K562 (cell line): Measurements from ENCODE around the gene PHKA1. TPM values are rescaled to one million over a fixed set of nuclear protein-coding genes. Genes with fewer than 3 reads are reported as not detected.

Experiments used
- ATAC-seq: fragments of 200-7000 bp; cut with Tn5 transposase; 3 replicates; pipeline ENCODE4 v1.9.1; 2020; ENCODE audit warnings: moderate library complexity
- BruUV-seq: library from RNA; stranded (reverse); fragments of 400-500 nt; replicated peaks from 2 replicates; lab custom pipeline; 2021; lab: Mats Ljungman, UMichigan
- CTCF ChIA-PET: fragments of 300-600 bp; formaldehyde crosslinking; extraction: SDS; loops from one replicate; lab custom pipeline; 2021; ENCODE audit warnings: low intra/inter-chr PET ratio; lab: Yijun Ruan, JAX
- POLR2A ChIA-PET: fragments of 300-600, 350-650 bp; sonication (Branson Sonifier 250); formaldehyde crosslinking; extraction: SDS; loops from one replicate; lab custom pipeline; 2021; ENCODE audit warnings: antibody characterized with exemption, inconsistent platforms; lab: Yijun Ruan, JAX
- DNase-seq, 4 experiments: peaks; one replicate each; pipeline versions ENCODE4 v3.0.0 to v3.0.0-alpha.2; 2011 to 2018; ENCODE audit warnings: low spot score in 3 of 4, mixed read lengths in 3 of 4; ENCODE audit errors: extremely low read depth in 1 of 4
- FAIRE-seq: peaks from 2 replicates; lab custom pipeline; 2011; peaks lifted over from hg19 to GRCh38; lab: Jason Lieb, UNC
- H2AFZ ChIP-seq: 2 replicates; pipeline ENCODE4 v1.6.0; 2011; ENCODE audit warnings: low read depth, low read length, control low read depth, inconsistent platforms
- H3K27ac ChIP-seq: fragments of 200-600 bp; 3 replicates; pipeline ENCODE4 v1.8.0; 2011; ENCODE audit warnings: low read depth, mild to moderate bottlenecking, control low read depth, inconsistent platforms, low read length, moderate library complexity, mixed read lengths; ENCODE audit errors: extremely low read depth
- H3K27me3 ChIP-seq, 2 experiments: fragments of 300-600 bp in 1 of 2; 2 replicates in 1 of 2; 3 replicates in 1 of 2; pipeline versions ENCODE4 v1.6.0 to v1.8.0; 2011; ENCODE audit warnings: inconsistent platforms in 2 of 2, low read length in 2 of 2, mild to moderate bottlenecking in 1 of 2, mixed read lengths in 1 of 2, moderate library complexity in 1 of 2; ENCODE audit not compliant: control insufficient read depth in 2 of 2, insufficient read depth in 2 of 2
- H3K36me3 ChIP-seq: fragments of 300-600 bp; 3 replicates; pipeline ENCODE4 v1.8.0; 2011; ENCODE audit warnings: mild to moderate bottlenecking, low read length, inconsistent platforms; ENCODE audit not compliant: control insufficient read depth, insufficient read depth
- H3K4me1 ChIP-seq, 2 experiments: fragments of 200-600 bp in 1 of 2; replicated peaks in 1 of 2; 2 replicates in 1 of 2; 3 replicates in 1 of 2; pipeline versions ENCODE4 v1.5.1 to v1.8.0; 2011; ENCODE audit warnings: inconsistent platforms in 2 of 2, low read length in 2 of 2, mild to moderate bottlenecking in 1 of 2, mixed read lengths in 1 of 2, moderate library complexity in 1 of 2; ENCODE audit not compliant: control insufficient read depth in 2 of 2, insufficient read depth in 2 of 2
- H3K4me2 ChIP-seq: 2 replicates; pipeline ENCODE4 v1.6.1; 2011; ENCODE audit warnings: low read length, control low read depth, inconsistent platforms, mixed read lengths; ENCODE audit not compliant: insufficient read depth
- H3K4me3 ChIP-seq: fragments of 200-600 bp; sonication (generic), shearing (Covaris generic); 2 replicates; pipeline ENCODE4 v1.5.1; 2016; ENCODE audit warnings: control low read depth, inconsistent platforms
- H3K79me2 ChIP-seq: fragments of 200-600 bp; 3 replicates; pipeline ENCODE4 v1.8.0; 2011; ENCODE audit warnings: low read length, inconsistent platforms; ENCODE audit not compliant: control insufficient read depth, insufficient read depth
- H3K9ac ChIP-seq, 2 experiments: 2 replicates each; pipeline versions ENCODE4 v1.6.0 to v1.6.1; 2011; ENCODE audit warnings: low read depth in 2 of 2, low read length in 2 of 2, control low read depth in 1 of 2, inconsistent platforms in 1 of 2, mild to moderate bottlenecking in 1 of 2, mixed read lengths in 1 of 2; ENCODE audit not compliant: insufficient read depth in 1 of 2
- H3K9me1 ChIP-seq: one replicate; pipeline ENCODE4 v1.6.0; 2011; ENCODE audit warnings: inconsistent platforms, mild to moderate bottlenecking, low read length, moderate library complexity; ENCODE audit not compliant: control insufficient read depth, insufficient read depth
- H3K9me3 ChIP-seq: replicated peaks from 2 replicates; pipeline ENCODE4 v1.5.1; 2011; ENCODE audit warnings: low read depth, low read length, inconsistent platforms; ENCODE audit not compliant: control insufficient read depth, insufficient read depth
- H4K20me1 ChIP-seq: replicated peaks from 2 replicates; pipeline ENCODE4 v1.6.1; 2011; ENCODE audit warnings: low read length, inconsistent platforms, mixed read lengths; ENCODE audit not compliant: control insufficient read depth, insufficient read depth
- FOXJ3 ChIP-seq: sonication (generic); formaldehyde crosslinking; IDR thresholded peaks from 2 replicates; pipeline ENCODE4 v1.4.0; 2020; ENCODE audit warnings: mild to moderate bottlenecking, missing genetic modification reagents
- ZC3H8 ChIP-seq: fragments of 450-650 bp; IDR thresholded peaks from 2 replicates; pipeline ENCODE4 v1.6.1; 2017
- WGBS: fragments of 100-300 bp; shearing (Covaris generic); methylation state at CpG from one replicate; pipeline ENCODE4 v1.1.6; 2016; ENCODE audit warnings: low coverage, mixed read lengths; ENCODE audit not compliant: insufficient coverage; ENCODE audit errors: missing lambda C conversion rate; 5-methylcytosine and 5-hydroxymethylcytosine counted together
- in situ Hi-C: fragments of 300-500 bp; cut with MboI; formaldehyde crosslinking; loops from 4 replicates; pipeline ENCODE4 v1.15.0; 2018; ENCODE audit warnings: inconsistent platforms, mixed read lengths
- intact Hi-C: fragments of 100-400 bp; cut with micrococcal nuclease; formaldehyde crosslinking; loops from 2 replicates; pipeline ENCODE4 v1.14.2; 2022
- polyA plus RNA-seq, 8 experiments: library from polyadenylated mRNA; depleted of rRNA in 4 of 8; stranded (reverse) in 5 of 8; unstranded in 3 of 8; fragments of >200 nt; fragmentation: Nextera tagmentation in 2 of 8; fragmentation: Illumina TruSeq in 1 of 8; extraction: Ambion mirVana in 2 of 8; extraction: Trizol in 1 of 8; gene quantifications; 2 replicates each; pipeline versions ENCODE4 v1.2.1 to v1.2.3, GENCODE V29; 2011 to 2014; ENCODE audit warnings: inconsistent platforms in 1 of 8, missing spikeins in 1 of 8
- total RNA-seq, 7 experiments: library from RNA; depleted of rRNA in 6 of 7; stranded (reverse); fragments of >200 nt in 6 of 7; fragmentation: Illumina TruSeq in 2 of 7; extraction: Trizol in 2 of 7; gene quantifications; 2 replicates each; pipeline versions ENCODE4 v1.2.1 to v1.2.3, GENCODE V29; 2011 to 2021; ENCODE audit warnings: low replicate concordance in 1 of 7
- TF ChIP-seq, protein P1 (sequence below): sonication (generic); formaldehyde crosslinking; IDR thresholded peaks from 2 replicates; pipeline ENCODE4 v1.8.0; 2022; ENCODE audit warnings: mild to moderate bottlenecking, low read depth, missing genetic modification reagents

The PHKA1 gene
- total and polyA plus RNA-seq, 9 of the 15 experiments (the other 6 are each of a cell fraction or from before 2014, with no cell fraction given) = 2.4 to 9.6 (median 5.8) TPM

DNA sequence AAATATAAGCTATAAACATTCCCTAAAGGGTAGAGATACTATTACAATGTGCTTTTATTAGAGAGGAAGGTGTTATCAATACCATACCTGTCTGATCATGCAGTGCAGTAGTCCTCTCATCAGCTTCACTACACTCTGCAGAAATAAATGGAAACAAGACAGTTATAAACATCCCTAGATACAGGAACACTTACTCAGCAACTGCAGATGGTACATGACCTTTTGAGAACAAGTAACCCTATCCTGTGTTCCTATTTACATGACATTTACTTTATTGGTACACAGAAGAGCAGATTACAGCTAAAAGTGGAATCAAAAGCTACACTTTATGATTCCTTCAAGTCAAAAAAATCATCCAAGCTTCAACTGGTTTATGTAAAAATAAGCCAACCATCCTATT is 9.0 kb downstream of the PHKA1 start:
- no peaks in the 10 kb centered on the region for H3K9me1 ChIP-seq
- H3K4me3 ChIP-seq = no peak overlapping the region
- no peak overlapping the region for H3K27ac ChIP-seq
- no peaks in the 10 kb centered on the region for H4K20me1 ChIP-seq
- no peak overlapping the region for H2AFZ ChIP-seq
- TF ChIP-seq FOXJ3 (CRISPR knock-in tag) = no peak
- intact Hi-C loops = no loop called here
- H3K4me1 ChIP-seq = no peaks in the 10 kb centered on the region
- ATAC-seq (no peak), DNase-seq (no peak), FAIRE-seq (no peak)
- POLR2A ChIA-PET = no interaction called here
- CTCF ChIA-PET = no interaction called here
- no peak overlapping the region for H3K4me2 ChIP-seq
- H3K36me3 ChIP-seq = no peaks in the 10 kb centered on the region
- no peaks in the 10 kb centered on the region for H3K27me3 ChIP-seq
- H3K79me2 ChIP-seq = no peaks in the 10 kb centered on the region
- H3K9ac ChIP-seq = no peak overlapping the region
- in situ Hi-C loops = no loop called here
- H3K9me3 ChIP-seq = no peaks in the 10 kb centered on the region
- no TSS peak for BruUV-seq

DNA sequence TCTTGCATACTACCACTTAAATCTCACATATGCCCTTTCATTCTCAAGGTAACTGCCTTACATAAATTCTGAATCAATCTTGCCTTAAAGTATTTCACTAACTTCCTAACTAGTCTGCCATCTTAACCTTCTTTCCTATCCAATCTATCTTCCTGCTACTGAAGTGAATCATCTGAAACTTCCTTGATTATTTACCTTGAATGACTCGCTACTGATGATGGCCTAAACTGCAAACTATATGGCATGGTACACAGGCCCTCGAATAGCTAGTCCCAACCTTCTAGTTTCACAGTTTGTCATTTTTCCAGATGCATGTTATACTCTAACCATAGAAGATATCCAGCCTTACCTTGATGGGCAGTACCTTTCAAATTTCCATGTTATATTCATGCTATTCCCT is 19.9 kb downstream of the PHKA1 start:
- BruUV-seq = no TSS peak
- DNase-seq (no peak), FAIRE-seq (no peak), ATAC-seq (no peak)
- Histone ChIP-seq H3K27ac (no peak overlapping the region), H3K9me3 (no peaks in the 10 kb centered on the region), H3K9me1 (no peaks in the 10 kb centered on the region), H3K79me2 (no peaks in the 10 kb centered on the region), H4K20me1 (no peaks in the 10 kb centered on the region), H3K4me2 (no peak overlapping the region), H3K9ac (no peak overlapping the region), H3K27me3 (no peaks in the 10 kb centered on the region), H3K4me3 (no peak overlapping the region), H3K4me1 (no peaks in the 10 kb centered on the region), H2AFZ (no peak overlapping the region), H3K36me3 (0 out of 3 replicates have a peak, but pooled peaks cover 3% of the 10 kb centered on the region)
- TF ChIP-seq, protein P1, sequence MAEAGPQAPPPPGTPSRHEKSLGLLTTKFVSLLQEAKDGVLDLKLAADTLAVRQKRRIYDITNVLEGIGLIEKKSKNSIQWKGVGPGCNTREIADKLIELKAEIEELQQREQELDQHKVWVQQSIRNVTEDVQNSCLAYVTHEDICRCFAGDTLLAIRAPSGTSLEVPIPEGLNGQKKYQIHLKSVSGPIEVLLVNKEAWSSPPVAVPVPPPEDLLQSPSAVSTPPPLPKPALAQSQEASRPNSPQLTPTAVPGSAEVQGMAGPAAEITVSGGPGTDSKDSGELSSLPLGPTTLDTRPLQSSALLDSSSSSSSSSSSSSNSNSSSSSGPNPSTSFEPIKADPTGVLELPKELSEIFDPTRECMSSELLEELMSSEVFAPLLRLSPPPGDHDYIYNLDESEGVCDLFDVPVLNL = no peak
- TF ChIP-seq ZC3H8 = no peak
- POLR2A ChIA-PET = interaction anchor here (1.7 kb wide), 1 partner anchor 18 kb away, joined by 4 read pairs; no protein-coding TSS in a partner anchor
- intact Hi-C loops = no loop called here
- in situ Hi-C loops = no loop called here
- CTCF ChIA-PET = no interaction called here
- 38% methylated on average over 2 of the region's 2 CpGs for WGBS
